ENCODE measurements around the gene NEK8. TPM values are rescaled to one million over a fixed set of nuclear protein-coding genes. Genes with fewer than 3 reads are reported as not detected.

Gene NEK8
- total RNA-seq, 4 donors from 2014 or later: 2.8 to 6.0 (median 3.5) TPM

GRCh38 chr17:28710861-28711722 is 17.5 kb upstream of the NEK8 start:
- Histone ChIP-seq H3K36me3 (peaks cover 0 to 32% (median 5%) of the 10 kb centered on the region in 3 donors), H3K4me3 (peak overlapping the region; percentile 42 to 72 (median 54)), H3K9me3 (no peaks in the 10 kb centered on the region), H3K27me3 (no peaks in the 10 kb centered on the region), H3K4me1 (peaks cover 0 to 43% (median 4%) of the 10 kb centered on the region in 4 donors), H3K27ac (peak overlapping the region; percentile 81 to 97 (median 93))
- TF ChIP-seq CTCF (IDR thresholded peaks at IDR 0.05) (no peak), POLR2A (IDR thresholded peaks at IDR 0.05) (peak; percentile 71 to 85), EP300 (IDR thresholded peaks at IDR 0.05) (peak in 1 of 2 donors; percentile 95)
- 1% methylated on average over 59 to 66 of the region's 74 CpGs for WGBS, 2 donors
- peak; percentile 83 to 84 for DNase-seq (ENCODE audit: low spot score in 2 of 2)

- H3K36me3 ChIP-seq: peaks cover 0 to 32% (median 5%) of the 10 kb centered on the region in 3 donors
- no peak for DNase-seq (ENCODE audit: low spot score in 2 of 2)
- peak within 1 kb of the TSS; percentile 42 to 72 (median 54) for H3K4me3 ChIP-seq
- TF ChIP-seq CTCF (IDR thresholded peaks at IDR 0.05) (no peak), POLR2A (IDR thresholded peaks at IDR 0.05) (no peak), EP300 (IDR thresholded peaks at IDR 0.05) (no peak)
- no peaks in the 10 kb centered on the region for H3K27me3 ChIP-seq
- H3K27ac ChIP-seq: peak within 1 kb of the TSS; percentile 81 to 97 (median 93)
- 1 to 2% methylated on average over 10 to 20 of the region's 20 CpGs for WGBS, 2 donors
- H3K4me1 ChIP-seq: peaks cover 0 to 49% (median 10%) of the 10 kb centered on the region in 4 donors
- no peaks in the 10 kb centered on the region for H3K9me3 ChIP-seq
Measured at GRCh38 chr17:28711723-28712031, 16.9 kb upstream of the NEK8 start, which contains the start of gene PROCA1. PROCA1 (minus strand) TSS chr17:28711888; CDS start chr17:28711660, 228 bp downstream.

DNA sequence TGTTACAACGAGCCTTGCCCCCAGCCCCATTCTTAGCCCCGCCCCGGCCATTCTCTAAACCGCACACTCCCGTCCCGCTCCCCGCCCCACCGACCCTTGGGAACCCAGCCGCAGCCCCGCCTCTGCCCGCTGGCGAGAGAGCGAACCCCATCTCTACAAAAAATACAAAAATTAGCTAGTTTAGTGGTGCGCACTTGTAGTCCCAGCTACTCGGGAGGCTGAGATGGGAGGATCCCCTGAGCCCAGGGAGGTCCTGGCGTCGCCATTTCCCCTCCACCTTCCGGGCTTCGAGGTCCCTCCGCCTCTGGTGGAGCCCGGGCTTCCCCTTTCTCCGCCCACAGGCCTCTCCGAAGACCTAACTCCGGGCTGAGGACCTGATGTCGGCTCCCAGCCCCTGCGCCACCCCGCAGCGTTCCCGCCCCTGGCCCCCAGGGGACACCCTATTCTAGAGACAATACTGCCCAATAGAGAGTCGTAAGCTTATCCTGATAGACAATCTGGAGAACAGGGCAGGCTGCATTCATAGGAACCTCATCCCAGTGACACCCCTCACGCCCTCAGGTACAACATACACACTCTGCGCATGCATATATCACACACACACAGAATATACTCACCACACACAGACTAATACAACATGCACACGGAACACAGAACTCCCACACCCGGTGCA is 16.4 kb upstream of the NEK8 start:
- Histone ChIP-seq H3K36me3 (peaks cover 0 to 32% (median 5%) of the 10 kb centered on the region in 3 donors), H3K27ac (peak overlapping the region; percentile 81 to 97 (median 93)), H3K9me3 (no peaks in the 10 kb centered on the region), H3K4me3 (peak overlapping the region; percentile 42 to 72 (median 54)), H3K27me3 (no peaks in the 10 kb centered on the region), H3K4me1 (peaks cover 0 to 54% (median 11%) of the 10 kb centered on the region in 4 donors)
- WGBS, 2 donors: 24 to 32% methylated on average over 24 to 34 of the region's 34 CpGs
- TF ChIP-seq CTCF (IDR thresholded peaks at IDR 0.05): no peak
- no peak for TF ChIP-seq EP300 (IDR thresholded peaks at IDR 0.05)
- TF ChIP-seq POLR2A (IDR thresholded peaks at IDR 0.05): no peak
- DNase-seq (ENCODE audit: low spot score in 2 of 2): peak; percentile 19 to 24

DNA sequence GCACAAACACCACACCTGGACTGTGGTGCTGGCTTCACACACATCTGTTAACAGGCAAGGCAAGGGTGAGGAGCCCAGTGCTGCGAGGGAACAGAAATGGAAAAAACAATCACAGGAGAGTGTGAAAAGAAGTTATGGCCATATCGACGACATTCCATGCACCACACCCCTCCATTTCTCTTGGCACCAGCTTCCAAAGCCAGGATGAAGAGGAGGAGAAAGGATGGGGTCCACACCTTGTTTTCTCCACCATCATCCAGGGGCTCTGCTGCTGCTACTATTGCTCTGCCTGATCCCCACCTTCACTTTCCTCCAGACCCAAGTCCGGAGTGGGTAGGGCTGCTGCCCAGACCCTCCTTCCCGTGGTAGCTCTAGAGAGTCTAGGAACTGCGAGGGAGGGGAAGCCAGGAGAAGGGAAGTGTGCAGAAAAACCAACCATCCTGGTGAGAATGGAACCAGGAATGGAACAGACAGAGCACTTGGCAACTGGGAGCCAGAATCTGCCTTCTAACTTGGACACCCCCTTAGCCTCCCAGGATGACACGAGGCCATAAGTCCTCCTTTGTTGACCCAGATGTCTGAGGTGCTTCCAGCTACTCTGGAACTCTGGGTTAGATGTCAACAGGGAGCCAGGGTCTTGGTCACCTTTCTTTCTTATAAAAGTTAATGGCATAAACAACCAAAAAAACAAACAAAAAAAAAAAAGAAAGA is 15.7 kb upstream of the NEK8 start:
- peak overlapping the region in 3 of 4 donors; percentile 81 to 94 (median 92) for H3K27ac ChIP-seq
- 63 to 71% methylated on average over 7 of the region's 7 CpGs for WGBS, 2 donors

More for the DNA sequence above, 15.7 kb upstream of the NEK8 start:
- Histone ChIP-seq H3K27me3 (no peaks in the 10 kb centered on the region), H3K4me1 (peaks cover 0 to 60% (median 11%) of the 10 kb centered on the region in 4 donors), H3K9me3 (no peaks in the 10 kb centered on the region), H3K36me3 (peaks cover 0 to 32% (median 5%) of the 10 kb centered on the region in 3 donors), H3K4me3 (no peak overlapping the region)
- TF ChIP-seq POLR2A (IDR thresholded peaks at IDR 0.05): no peak
- no peak for TF ChIP-seq EP300 (IDR thresholded peaks at IDR 0.05)
- no peak for TF ChIP-seq CTCF (IDR thresholded peaks at IDR 0.05)
- no peak for DNase-seq (ENCODE audit: low spot score in 2 of 2)
